PC-3 (cell line): Measurements from ENCODE around the gene ZC3H12C. TPM values are rescaled to one million over a fixed set of nuclear protein-coding genes. Genes with fewer than 3 reads are reported as not detected.

Source experiments
- ATAC-seq: fragments of 200-7000 bp; cut with Tn5 transposase; 2 replicates; pipeline ENCODE4 v1.9.1; 2020; ENCODE audit warnings: mild to moderate bottlenecking, moderate library complexity
- BruUV-seq: library from RNA; stranded (reverse); fragments of 400-500 nt; replicated peaks from 2 replicates; lab custom pipeline; 2021; lab: Mats Ljungman, UMichigan
- CTCF ChIA-PET: fragments of 300-600 bp; sonication (Branson Sonifier 250); formaldehyde crosslinking; loops from one replicate; lab custom pipeline; 2022; ENCODE audit warnings: antibody characterized with exemption; lab: Charles Lee
- POLR2A ChIA-PET: fragments of 300-600 bp; sonication (Branson Sonifier 250); formaldehyde crosslinking; loops from one replicate; lab custom pipeline; 2022; ENCODE audit warnings: antibody characterized with exemption; ENCODE audit not compliant: unreplicated experiment; lab: Charles Lee
- DNase-seq: peaks from one replicate; pipeline ENCODE4 v3.0.0-alpha.2; 2015
- H2AFZ ChIP-seq: fragments of 300-600 bp; sonication (generic); 2 replicates; pipeline ENCODE4 v1.6.0; 2016; ENCODE audit warnings: antibody characterized with exemption, low read length
- H3F3A ChIP-seq: fragments of 300-600 bp; sonication (generic); one replicate; pipeline ENCODE4 v1.6.0; 2017; ENCODE audit warnings: antibody characterized with exemption, low read length, control low read depth, mild to moderate bottlenecking; ENCODE audit not compliant: unreplicated experiment
- H3K27ac ChIP-seq: fragments of 300-600 bp; sonication (generic); 2 replicates; pipeline ENCODE4 v1.5.1; 2016; ENCODE audit warnings: mild to moderate bottlenecking, low read length
- H3K27me3 ChIP-seq: fragments of 300-600 bp; sonication (generic); 2 replicates; pipeline ENCODE4 v1.6.1; 2016; ENCODE audit warnings: low read length, mixed read lengths
- H3K36me3 ChIP-seq: fragments of 300-600 bp; sonication (generic); 2 replicates; pipeline ENCODE4 v1.6.1; 2016; ENCODE audit warnings: low read depth, mixed run types, low read length, mixed read lengths
- H3K4me1 ChIP-seq: fragments of 300-600 bp; sonication (generic); 2 replicates; pipeline ENCODE4 v1.5.1; 2016; ENCODE audit warnings: low read length; ENCODE audit not compliant: insufficient read depth
- H3K4me2 ChIP-seq: fragments of 300-600 bp; sonication (generic); 2 replicates; pipeline ENCODE4 v1.6.0; 2016; ENCODE audit warnings: low read length
- H3K4me3 ChIP-seq: fragments of 300-600 bp; sonication (generic); 2 replicates; pipeline ENCODE4 v1.5.1; 2016; ENCODE audit warnings: mild to moderate bottlenecking, low read length, mixed read lengths
- H3K79me2 ChIP-seq: fragments of 300-600 bp; sonication (generic); 2 replicates; pipeline ENCODE4 v1.6.1; 2017; ENCODE audit warnings: low read length, mixed read lengths
- H3K9ac ChIP-seq: fragments of 300-600 bp; sonication (generic); 2 replicates; pipeline ENCODE4 v1.6.0; 2016; ENCODE audit warnings: mild to moderate bottlenecking, low read length
- H3K9me2 ChIP-seq: fragments of 300-600 bp; sonication (generic); replicated peaks from 2 replicates; pipeline ENCODE4 v1.6.1; 2016; ENCODE audit warnings: mixed run types, low read length, mixed read lengths
- H3K9me3 ChIP-seq: fragments of 300-600 bp; sonication (generic); 2 replicates; pipeline ENCODE4 v1.6.1; 2016; ENCODE audit warnings: low read length, mixed read lengths
- H4K20me1 ChIP-seq: fragments of 300-600 bp; sonication (generic); 2 replicates; pipeline ENCODE4 v1.6.1; 2016; ENCODE audit warnings: low read length, mixed read lengths
- EZH2 ChIP-seq: fragments of 300-600 bp; sonication (generic); IDR thresholded peaks from one replicate; pipeline ENCODE4 v1.6.1; 2017; ENCODE audit warnings: antibody characterized with exemption, mild to moderate bottlenecking, low read length; ENCODE audit not compliant: unreplicated experiment
- EZH2phosphoT487 ChIP-seq: fragments of 300-600 bp; sonication (generic); IDR thresholded peaks from 2 replicates; pipeline ENCODE4 v1.6.1; 2018; ENCODE audit warnings: mild to moderate bottlenecking, antibody characterized with exemption, low read length, borderline replicate concordance
- intact Hi-C: fragments of 100-400 bp; cut with micrococcal nuclease; formaldehyde crosslinking; loops from 2 replicates; pipeline ENCODE4 v1.9.0; 2023
- total RNA-seq: library from RNA; depleted of rRNA; stranded (reverse); fragments of >200 nt; gene quantifications from 2 replicates; pipeline ENCODE4 v1.2.3, GENCODE V29; 2014
- TF ChIP-seq, protein P1 (sequence below): fragments of 300-600 bp; sonication (generic); conservative IDR thresholded peaks from 2 replicates; pipeline ENCODE4 v1.5.1; 2017; ENCODE audit warnings: antibody characterized with exemption, low read depth, mild to moderate bottlenecking, low read length

The ZC3H12C gene
- total RNA-seq, 1 experiment from 2014 or later: 30.7 TPM

GRCh38 chr11:110072930-110073329, 20.3 kb upstream of the ZC3H12C start:
- Histone ChIP-seq H3K4me1 (peaks cover 62% of the 10 kb centered on the region), H4K20me1 (no peaks in the 10 kb centered on the region), H3K27me3 (no peaks in the 10 kb centered on the region), H3K4me3 (no peak overlapping the region), H3K9me2 (no peaks in the 10 kb centered on the region), H3K9me3 (no peaks in the 10 kb centered on the region), H3K9ac (no peak overlapping the region), H3K79me2 (no peaks in the 10 kb centered on the region), H3K36me3 (no peaks in the 10 kb centered on the region), H3K27ac (no peak overlapping the region), H3K4me2 (no peak overlapping the region), H3F3A (peaks cover 12% of the 10 kb centered on the region), H2AFZ (no peak overlapping the region)
- BruUV-seq: no TSS peak
- CTCF ChIA-PET: no interaction called here
- TF ChIP-seq EZH2 (no peak), EZH2phosphoT487 (no peak)
- TF ChIP-seq, protein P1, sequence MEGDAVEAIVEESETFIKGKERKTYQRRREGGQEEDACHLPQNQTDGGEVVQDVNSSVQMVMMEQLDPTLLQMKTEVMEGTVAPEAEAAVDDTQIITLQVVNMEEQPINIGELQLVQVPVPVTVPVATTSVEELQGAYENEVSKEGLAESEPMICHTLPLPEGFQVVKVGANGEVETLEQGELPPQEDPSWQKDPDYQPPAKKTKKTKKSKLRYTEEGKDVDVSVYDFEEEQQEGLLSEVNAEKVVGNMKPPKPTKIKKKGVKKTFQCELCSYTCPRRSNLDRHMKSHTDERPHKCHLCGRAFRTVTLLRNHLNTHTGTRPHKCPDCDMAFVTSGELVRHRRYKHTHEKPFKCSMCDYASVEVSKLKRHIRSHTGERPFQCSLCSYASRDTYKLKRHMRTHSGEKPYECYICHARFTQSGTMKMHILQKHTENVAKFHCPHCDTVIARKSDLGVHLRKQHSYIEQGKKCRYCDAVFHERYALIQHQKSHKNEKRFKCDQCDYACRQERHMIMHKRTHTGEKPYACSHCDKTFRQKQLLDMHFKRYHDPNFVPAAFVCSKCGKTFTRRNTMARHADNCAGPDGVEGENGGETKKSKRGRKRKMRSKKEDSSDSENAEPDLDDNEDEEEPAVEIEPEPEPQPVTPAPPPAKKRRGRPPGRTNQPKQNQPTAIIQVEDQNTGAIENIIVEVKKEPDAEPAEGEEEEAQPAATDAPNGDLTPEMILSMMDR: no peak
- DNase-seq (no peak), ATAC-seq (no peak)
- intact Hi-C loops: no loop called here
- POLR2A ChIA-PET: no interaction called here

DNA sequence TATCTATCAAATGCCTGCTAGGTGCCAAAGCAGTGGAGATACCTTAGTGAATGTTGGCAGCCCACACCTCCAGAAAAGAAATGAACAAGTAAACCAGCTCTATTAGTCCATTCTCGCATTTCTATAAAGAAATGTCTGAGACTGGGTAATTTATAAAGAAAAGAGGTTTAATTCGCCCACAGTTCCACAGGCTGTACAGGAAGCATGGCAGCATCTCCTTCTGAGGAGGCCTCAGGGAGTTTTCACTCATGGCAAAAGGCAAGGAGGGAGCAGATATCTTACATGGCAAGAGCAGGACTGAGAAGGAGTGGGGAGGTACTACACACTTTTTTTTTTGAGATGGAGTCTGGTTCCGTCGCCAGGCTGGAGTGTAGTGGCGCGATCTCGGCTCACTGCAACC, 18.7 kb upstream of the ZC3H12C start:
- Histone ChIP-seq H3K36me3 (peaks cover 5% of the 10 kb centered on the region), H3K79me2 (no peaks in the 10 kb centered on the region), H2AFZ (no peak overlapping the region), H3F3A (peaks cover 12% of the 10 kb centered on the region), H3K4me2 (no peak overlapping the region), H3K27ac (peak overlapping the region; percentile 95), H4K20me1 (no peaks in the 10 kb centered on the region), H3K9me2 (no peaks in the 10 kb centered on the region), H3K27me3 (no peaks in the 10 kb centered on the region), H3K4me1 (peaks cover 55% of the 10 kb centered on the region), H3K9me3 (peaks cover 7% of the 10 kb centered on the region), H3K9ac (no peak overlapping the region), H3K4me3 (no peak overlapping the region)
- ChIA-PET CTCF (no interaction called here), POLR2A (no interaction called here)
- TF ChIP-seq, protein P1: no peak
- TF ChIP-seq EZH2phosphoT487 (no peak), EZH2 (no peak)
- no TSS peak for BruUV-seq
- intact Hi-C loops: no loop called here
- ATAC-seq: no peak
- DNase-seq: no peak

DNA sequence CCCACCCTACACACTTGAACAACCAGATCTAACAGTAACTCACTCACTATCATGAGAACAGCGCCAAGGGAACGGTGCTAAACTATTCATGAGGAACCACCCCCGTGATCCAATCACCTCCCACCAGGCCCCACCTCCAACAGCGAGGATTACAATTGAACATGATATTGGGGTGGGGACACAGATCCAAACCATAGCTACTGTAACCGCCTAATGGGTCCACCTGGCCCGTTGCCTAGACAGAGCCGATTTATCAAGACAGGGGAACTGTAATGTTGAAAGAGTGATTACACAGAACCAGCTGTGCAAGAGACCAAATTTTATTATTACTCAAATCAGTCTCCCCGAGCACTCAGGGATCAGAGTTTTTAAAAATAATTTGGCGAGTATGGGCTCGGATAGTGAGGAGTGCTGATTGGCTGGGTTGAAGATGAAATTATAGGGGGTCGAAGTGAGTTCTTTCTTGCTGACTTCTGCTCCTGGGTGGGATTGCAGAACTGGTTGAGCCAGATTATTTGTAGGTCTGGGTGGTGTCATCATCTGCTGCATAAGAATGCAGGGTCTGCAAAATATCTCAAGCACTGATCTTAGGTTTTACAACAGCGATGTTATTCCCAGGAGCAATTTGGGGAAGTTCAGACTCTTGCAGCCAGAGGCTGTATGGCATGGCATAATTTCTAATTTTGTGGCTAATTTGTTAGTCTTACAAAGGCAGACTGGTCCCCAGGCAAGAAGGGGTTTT, 17.9 kb upstream of the ZC3H12C start:
- Histone ChIP-seq H4K20me1 (no peaks in the 10 kb centered on the region), H3K79me2 (no peaks in the 10 kb centered on the region), H3K4me3 (peak overlapping the region; percentile 43; the same call in 1 of the 2 replicates), H3K9me3 (peaks cover 7% of the 10 kb centered on the region), H3F3A (peaks cover 12% of the 10 kb centered on the region), H3K9ac (peak overlapping the region; percentile 81), H3K36me3 (peaks cover 5% of the 10 kb centered on the region), H3K27ac (peak overlapping the region; percentile 95), H3K4me1 (peaks cover 48% of the 10 kb centered on the region), H3K27me3 (no peaks in the 10 kb centered on the region), H3K9me2 (no peaks in the 10 kb centered on the region), H3K4me2 (peak overlapping the region; percentile 70), H2AFZ (no peak overlapping the region)
- ATAC-seq (no peak), DNase-seq (peak; percentile 52)
- intact Hi-C loops: loop anchor here (5.0 kb wide), 1 partner anchor 357 kb away; no protein-coding TSS in a partner anchor
- ChIA-PET POLR2A (no interaction called here), CTCF (no interaction called here)
- TF ChIP-seq EZH2: no peak
- no peak for TF ChIP-seq EZH2phosphoT487
- TF ChIP-seq, protein P1: no peak
- BruUV-seq: no TSS peak
